Measurements from ENCODE around the gene GBX1.

Gene GBX1

DNA sequence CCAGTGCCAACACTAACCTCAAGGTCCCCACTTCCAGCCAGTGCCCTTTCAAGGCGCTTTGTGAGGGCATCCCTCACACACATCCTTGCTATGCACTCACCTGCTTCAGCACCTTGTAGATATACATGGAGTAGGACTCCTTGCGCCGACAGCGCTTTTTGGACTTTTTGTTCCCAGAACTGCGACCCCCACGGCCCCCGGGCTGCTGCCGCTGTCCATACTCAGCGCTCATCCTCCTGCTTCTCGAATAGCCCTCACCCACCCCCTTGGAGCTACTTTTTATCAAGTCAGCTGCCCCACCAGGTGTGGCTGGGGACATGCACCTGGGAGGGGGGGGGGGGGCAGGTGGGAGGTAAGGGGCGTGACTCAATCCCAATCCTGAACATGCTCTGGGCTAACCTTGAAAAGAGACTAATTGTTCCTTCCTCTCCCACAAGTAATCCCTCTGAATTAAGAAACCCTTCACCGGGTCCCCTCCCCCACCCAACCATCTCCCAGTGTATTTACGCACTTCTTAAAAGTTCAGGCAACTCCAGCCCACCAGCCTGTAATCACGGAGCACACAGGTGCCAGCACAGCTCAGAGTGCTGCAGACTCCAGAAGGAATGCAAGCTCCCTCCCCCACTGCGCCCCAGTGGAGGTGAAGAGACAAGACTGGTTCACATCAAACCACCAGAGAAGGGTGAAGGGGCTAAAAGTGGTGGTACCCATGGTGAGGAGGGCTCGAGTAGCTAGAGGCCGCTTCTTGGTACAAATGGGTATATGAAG, 42.8 kb upstream of the GBX1 start, which contains the start of gene H2BK1:
H2BK1 (minus strand) TSS at position 402 of the 768 bp plus-strand sequence; CDS start at position 232, 170 bp downstream.
- H3K27ac Mint-ChIP-seq = no peak within 1 kb of the TSS
- TF ChIP-seq, protein P1, sequence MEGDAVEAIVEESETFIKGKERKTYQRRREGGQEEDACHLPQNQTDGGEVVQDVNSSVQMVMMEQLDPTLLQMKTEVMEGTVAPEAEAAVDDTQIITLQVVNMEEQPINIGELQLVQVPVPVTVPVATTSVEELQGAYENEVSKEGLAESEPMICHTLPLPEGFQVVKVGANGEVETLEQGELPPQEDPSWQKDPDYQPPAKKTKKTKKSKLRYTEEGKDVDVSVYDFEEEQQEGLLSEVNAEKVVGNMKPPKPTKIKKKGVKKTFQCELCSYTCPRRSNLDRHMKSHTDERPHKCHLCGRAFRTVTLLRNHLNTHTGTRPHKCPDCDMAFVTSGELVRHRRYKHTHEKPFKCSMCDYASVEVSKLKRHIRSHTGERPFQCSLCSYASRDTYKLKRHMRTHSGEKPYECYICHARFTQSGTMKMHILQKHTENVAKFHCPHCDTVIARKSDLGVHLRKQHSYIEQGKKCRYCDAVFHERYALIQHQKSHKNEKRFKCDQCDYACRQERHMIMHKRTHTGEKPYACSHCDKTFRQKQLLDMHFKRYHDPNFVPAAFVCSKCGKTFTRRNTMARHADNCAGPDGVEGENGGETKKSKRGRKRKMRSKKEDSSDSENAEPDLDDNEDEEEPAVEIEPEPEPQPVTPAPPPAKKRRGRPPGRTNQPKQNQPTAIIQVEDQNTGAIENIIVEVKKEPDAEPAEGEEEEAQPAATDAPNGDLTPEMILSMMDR (IDR thresholded peaks at IDR 0.05; ENCODE audit: unreplicated experiment in 3 of 3) = no peak
- H3K27me3 Mint-ChIP-seq (ENCODE audit: low read depth) = peaks cover 14% of the 10 kb centered on the region
- peaks cover 23% of the 10 kb centered on the region for H3K36me3 Mint-ChIP-seq (ENCODE audit: low read depth)
- no peaks in the 10 kb centered on the region for H3K9me3 Mint-ChIP-seq
- H3K4me3 Mint-ChIP-seq = no peak within 1 kb of the TSS
- no peaks in the 10 kb centered on the region for H3K4me1 Mint-ChIP-seq

DNA sequence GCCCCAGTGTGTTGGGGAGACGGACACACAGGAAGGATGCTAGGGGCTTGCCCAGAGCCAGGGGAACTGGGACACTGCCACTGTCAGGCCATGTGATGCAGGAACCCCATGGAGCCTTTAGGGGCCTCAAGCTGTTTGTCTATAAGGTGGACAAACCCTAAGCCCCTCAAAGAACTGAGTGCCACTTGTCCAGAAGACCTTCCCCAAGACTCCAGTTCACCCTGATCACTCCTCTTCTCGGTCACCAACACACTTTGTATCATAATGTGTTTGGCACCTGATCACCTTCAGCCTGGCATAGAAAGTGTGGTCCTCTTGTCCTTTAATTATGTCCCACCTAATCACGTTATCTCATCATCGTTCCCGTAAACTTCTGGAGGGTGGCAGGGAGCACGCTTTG, 42.1 kb upstream of the GBX1 start:
- Mint-ChIP-seq H3K36me3 (ENCODE audit: low read depth) (peaks cover 17% of the 10 kb centered on the region), H3K9me3 (no peaks in the 10 kb centered on the region), H3K4me3 (no peak overlapping the region), H3K4me1 (no peaks in the 10 kb centered on the region), H3K27ac (no peak overlapping the region), H3K27me3 (ENCODE audit: low read depth) (peaks cover 19% of the 10 kb centered on the region)
- TF ChIP-seq, protein P1 (IDR thresholded peaks at IDR 0.05; ENCODE audit: unreplicated experiment in 3 of 3) = no peak

DNA sequence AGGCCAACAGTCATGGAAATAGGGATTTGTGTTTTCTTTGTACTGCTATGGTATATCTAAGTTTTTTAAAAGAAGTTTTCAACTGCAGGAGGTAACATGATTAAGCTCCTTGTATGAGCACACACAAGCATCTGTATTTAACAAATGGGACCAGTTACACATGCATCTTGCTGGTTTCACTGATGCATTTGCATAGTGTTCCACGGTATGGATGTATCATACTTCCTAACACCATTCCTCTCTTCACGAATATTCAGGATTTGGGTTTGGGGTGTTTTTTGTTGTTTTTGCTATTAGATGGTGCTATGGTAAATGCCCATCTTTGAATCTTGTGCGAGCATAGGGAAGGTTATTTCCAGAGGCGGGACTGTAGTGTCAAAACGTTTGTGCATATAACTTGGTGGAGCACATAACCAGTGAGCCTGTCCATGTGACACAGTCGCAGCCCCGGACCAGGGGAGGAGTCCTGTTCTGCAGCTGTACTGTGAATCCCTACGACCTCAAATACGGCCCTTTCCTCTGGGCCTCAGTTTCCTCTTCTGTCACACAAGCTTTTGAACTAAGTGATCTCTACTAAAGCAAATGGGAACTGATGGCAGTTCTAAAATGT, 40.9 kb upstream of the GBX1 start:
- no peaks in the 10 kb centered on the region for H3K4me1 Mint-ChIP-seq
- H3K27me3 Mint-ChIP-seq (ENCODE audit: low read depth) = peaks cover 23% of the 10 kb centered on the region
- peaks cover 9% of the 10 kb centered on the region for H3K36me3 Mint-ChIP-seq (ENCODE audit: low read depth)
- H3K9me3 Mint-ChIP-seq = no peaks in the 10 kb centered on the region
- H3K27ac Mint-ChIP-seq = no peak overlapping the region
- H3K4me3 Mint-ChIP-seq = no peak overlapping the region
- TF ChIP-seq, protein P1 (IDR thresholded peaks at IDR 0.05; ENCODE audit: unreplicated experiment in 3 of 3) = no peak

GRCh38 chr7:151207804-151208203, 40.3 kb upstream of the GBX1 start:
- peaks cover 23% of the 10 kb centered on the region for H3K27me3 Mint-ChIP-seq (ENCODE audit: low read depth)
- no peaks in the 10 kb centered on the region for H3K4me1 Mint-ChIP-seq
- no peak overlapping the region for H3K27ac Mint-ChIP-seq
- no peak overlapping the region for H3K4me3 Mint-ChIP-seq
- no peaks in the 10 kb centered on the region for H3K9me3 Mint-ChIP-seq
- TF ChIP-seq, protein P1 (IDR thresholded peaks at IDR 0.05; ENCODE audit: unreplicated experiment in 3 of 3) = no peak
- peaks cover 4% of the 10 kb centered on the region for H3K36me3 Mint-ChIP-seq (ENCODE audit: low read depth)

- H3K27ac Mint-ChIP-seq = no peak overlapping the region
- peaks cover 23% of the 10 kb centered on the region for H3K27me3 Mint-ChIP-seq (ENCODE audit: low read depth)
- no peaks in the 10 kb centered on the region for H3K4me1 Mint-ChIP-seq
- no peaks in the 10 kb centered on the region for H3K9me3 Mint-ChIP-seq
- TF ChIP-seq, protein P1 (IDR thresholded peaks at IDR 0.05; ENCODE audit: unreplicated experiment in 3 of 3) = no peak
- H3K4me3 Mint-ChIP-seq = no peak overlapping the region
- peaks cover 4% of the 10 kb centered on the region for H3K36me3 Mint-ChIP-seq (ENCODE audit: low read depth)
Observed at GRCh38 chr7:151207315-151207714, 39.8 kb upstream of the GBX1 start.
